Activated CD4-positive, alpha-beta T cell treated with anti-CD3 and anti-CD28 coated beads, Interleukin-2, amount 50 U/mL, for 1 hour (primary cell): ENCODE measurements around the gene PRMT5.

Experiments
- DNase-seq: peaks from one replicate; pipeline ENCODE4 v3.0.0-alpha.2; 2020

Gene PRMT5

DNA sequence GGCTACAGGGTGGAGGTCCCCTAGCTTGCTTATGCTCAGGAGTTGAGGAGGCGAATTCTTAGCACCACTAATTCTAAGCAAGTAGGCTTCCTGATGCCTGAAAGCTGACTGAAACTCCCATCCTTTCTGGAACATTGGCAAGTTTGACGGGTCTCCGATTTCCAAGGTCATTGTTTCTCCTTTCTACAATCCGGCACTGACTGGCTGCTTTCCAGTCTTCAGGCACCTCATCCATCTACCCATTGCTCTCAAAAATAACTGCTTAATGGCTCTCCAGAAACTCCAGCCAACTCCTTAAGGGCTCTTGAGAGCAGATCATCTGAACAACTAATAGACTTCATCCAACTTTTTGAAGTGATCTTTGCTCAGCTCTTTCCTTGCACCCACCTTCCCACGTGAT is 32.8 kb downstream of the PRMT5 start:
- DNase-seq, result no peak

DNA sequence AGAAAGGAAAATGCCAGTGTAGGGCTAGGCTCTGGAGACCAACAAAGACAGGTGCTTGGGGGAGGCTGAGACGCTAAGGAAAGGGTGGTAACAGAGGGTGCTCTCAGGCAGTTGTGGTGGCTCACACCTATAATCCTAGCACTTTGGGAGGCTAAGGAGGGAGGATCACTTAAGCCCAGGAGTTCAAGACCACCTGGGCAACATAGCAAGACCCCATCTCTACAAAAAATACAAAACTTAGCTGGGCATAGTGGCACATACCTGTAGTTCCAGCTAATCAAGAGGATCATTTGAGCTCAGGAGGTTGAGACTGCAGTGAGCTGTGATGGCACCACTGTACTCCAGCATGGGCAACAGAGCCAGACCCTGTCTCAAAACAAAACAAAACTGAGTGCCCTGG is 33.8 kb downstream of the PRMT5 start:
- DNase-seq, result no peak

DNA sequence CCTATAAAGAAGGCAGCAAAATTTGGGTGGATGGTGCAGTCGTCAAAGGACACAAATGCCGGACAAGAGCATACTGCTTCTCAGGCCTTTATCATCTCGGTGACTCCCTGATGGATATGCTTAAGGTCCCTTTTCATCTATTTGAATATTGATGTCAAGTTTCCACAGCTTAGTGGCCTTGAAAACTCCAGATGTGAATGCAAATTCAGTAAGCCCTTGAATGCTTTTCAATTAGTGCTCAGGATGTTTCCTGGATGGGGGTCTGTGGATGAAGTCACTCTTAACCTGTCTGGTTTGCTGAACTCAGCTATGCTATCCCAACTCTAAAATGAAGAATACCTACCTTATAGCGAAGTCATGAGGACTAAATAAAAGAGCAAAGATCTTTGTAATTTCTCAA is 35.5 kb downstream of the PRMT5 start:
- DNase-seq, result no peak

DNA sequence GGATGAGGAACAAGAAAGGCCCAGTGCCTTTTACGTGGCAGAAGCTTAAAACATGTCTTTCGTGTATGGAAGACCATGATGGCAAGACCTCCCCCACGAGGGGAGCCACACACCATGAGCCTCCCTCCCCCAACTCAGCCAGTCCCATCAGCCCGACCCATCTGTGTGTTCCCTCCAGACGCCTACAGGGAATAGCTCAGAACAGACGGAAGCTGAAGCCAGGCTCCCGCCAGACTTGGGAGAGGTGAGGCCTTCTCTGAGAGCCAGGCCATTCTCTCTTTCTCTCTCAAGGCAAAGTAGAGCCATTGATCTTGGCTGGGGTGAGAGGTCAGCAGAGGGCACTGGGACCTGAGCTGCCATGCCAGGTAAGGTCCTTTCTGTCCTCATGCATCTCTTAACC is 36.7 kb downstream of the PRMT5 start:
- no peak for DNase-seq

DNA sequence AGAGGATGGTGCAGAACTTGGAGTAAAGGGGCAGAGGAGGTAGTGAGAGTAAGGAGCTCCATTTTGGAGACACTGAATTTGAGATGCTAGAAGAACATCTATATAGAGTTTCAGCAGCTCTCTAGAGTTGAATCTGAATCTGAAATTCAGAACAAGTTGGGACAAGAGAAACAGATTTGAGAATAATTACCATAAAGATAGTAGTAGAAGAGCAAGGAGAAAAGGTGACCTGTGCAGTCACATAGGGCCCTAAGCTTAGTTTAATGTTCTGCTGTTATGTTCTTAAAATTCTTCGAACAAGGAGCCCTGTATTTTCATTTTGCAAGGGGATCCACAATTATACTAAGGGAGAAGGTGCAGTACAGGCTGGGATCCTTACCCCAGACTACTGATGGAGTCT is 38.8 kb downstream of the PRMT5 start:
- no peak for DNase-seq

DNA sequence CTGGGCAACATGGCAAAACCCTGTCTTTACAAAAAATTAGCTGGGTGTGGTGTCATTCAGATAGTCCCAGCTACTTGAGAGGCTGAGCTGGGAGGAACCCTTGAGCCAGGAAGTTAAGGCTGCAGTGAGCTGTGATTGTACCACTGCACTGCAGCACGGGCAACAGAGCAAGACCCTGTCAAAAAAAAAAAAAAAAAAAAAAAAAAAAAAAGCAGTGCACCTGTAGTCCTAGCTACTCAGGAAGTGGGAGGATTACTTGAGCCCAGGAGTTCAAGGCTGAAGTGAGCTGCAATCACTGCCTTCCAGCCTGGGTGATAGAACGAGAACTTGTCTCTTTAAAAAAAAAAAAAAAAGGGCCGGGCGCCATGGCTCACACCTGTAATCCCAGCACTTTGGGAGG is 40.5 kb downstream of the PRMT5 start:
- no peak for DNase-seq

DNA sequence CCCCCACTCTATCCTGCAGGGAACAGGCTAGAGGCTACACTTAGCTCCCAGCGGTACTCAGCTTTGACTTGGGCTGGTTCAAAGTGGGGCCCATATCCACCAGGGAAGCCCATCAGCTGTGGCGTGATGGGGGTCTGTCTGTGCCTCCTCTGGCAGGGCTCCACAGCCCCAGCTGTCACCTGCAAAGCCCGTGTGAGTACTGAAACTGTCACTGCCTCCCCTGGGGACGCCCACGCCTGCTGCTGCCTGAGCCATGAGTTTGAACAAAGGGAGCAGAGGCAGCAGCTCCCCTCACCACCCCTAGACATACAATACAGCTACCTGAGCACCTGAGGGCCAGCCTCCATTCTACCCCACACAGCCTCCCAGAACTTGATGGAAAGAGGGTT is 41.2 kb downstream of the PRMT5 start:
- DNase-seq, result peak; percentile 28

DNA sequence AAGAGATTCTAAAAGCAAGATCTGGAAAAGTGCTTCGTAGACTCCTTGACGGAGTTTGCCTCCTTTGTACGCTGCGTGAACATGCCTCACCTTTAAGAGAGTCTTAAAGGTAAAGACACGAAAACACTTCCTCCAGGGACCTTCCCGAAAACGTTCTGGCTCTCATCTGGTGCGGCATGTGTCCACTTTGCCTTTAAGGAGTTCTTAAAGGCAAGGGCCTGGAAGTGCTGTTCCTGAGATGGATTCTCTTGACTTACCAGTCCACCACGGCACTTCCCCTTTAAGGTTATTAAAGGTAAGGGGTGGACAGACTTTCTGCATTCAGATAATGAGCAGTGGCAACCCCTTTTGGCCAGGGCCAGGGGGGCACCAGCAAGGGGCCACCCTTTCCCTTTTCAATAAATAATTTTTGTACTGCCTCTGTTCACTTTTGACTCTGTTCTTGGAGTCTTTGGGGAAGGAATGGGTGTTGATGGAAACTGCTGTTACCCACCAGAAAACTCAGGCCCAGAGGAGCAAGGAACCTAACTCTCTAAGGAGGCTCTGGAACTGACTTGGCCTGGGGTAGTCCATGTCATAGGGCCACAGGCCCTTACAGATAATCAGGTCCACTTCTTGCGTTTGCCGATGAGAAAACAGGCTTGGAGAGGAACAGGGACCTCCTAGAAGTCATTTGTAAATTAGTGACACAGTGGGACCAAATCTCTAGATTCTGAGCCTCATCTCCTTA is 41.8 kb downstream of the PRMT5 start:
- peak; percentile 32 for DNase-seq

DNA sequence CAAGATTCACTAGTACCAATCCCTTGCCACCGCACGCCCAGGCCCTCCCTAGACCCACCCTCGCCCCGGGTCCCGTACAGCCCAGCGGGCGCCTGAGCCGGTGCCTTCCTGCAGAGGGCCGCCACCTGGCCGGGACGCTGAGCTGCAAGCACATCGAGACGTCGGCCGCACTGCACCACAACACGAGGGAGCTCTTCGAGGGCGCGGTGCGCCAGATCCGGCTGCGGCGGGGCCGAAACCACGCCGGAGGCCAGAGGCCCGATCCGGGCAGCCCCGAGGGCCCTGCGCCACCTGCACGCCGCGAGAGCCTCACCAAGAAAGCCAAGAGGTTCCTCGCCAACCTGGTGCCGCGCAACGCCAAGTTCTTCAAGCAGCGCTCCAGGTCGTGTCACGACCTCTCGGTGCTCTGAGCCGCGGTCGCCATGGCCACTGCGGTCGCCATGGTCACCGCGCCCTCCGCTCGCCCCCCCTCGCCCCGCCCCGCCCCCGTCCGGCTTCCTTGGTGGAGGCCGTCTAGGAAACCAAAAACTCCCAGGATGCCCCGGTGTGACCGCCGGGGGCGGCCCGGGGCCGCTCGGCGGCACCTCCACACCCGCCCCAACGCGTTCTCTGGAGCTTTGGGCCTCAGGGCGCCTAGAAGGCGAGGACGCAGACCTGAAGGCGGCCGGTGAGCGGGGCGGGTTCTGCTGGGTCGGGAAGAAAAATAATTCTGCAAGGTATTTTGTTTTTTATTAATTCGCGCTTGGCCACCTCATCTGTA is 42.5 kb downstream of the PRMT5 start:
- DNase-seq, result peak; percentile 68

DNA sequence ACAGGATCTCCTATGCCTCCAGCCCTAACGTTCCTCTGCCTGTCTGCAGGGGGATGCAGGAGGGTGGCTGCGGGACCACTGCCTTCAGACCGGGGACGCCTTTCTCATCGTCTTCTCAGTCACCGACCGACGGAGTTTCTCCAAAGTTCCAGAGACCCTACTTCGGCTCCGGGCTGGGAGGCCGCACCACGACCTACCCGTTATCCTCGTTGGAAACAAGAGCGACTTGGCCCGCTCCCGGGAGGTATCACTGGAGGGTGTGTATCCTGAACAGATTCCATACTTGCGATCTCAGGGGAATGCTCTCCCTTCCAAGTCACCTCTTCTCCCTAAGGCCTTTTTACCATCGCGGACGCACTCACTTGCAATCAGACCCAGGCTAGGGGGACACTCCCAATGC is 43.2 kb downstream of the PRMT5 start:
- no peak for DNase-seq

DNA sequence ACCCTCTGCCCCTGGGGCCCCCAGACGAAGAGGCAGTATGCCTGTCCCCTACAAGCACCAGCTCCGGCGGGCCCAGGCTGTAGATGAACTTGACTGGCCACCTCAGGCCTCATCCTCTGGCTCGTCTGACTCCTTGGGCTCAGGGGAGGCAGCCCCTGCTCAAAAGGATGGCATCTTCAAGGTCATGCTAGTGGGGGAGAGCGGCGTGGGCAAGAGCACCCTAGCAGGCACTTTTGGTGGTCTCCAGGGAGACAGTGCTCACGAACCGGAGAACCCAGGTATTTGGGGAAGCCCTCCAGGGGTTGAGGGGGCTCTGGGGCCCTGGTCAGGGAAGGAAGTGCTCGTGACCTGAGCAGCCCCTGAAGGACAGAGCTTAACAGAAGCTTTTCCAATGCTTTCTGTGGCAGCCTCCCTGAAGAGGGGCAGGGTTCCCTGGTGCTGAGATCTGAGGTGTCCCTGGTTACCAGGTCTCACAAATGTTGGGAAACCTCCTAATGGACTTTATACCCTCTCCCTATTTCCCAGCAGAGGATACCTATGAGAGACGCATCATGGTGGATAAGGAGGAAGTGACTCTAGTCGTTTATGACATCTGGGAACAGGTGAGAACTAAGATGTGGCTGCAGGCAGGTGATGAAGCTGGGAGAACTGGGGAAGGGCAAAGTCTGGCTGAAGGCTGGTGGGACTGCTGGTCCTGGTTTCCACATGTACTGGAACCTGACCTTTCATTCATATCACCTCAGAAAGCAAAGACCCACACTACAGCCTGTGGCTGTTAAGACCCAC is 44.2 kb downstream of the PRMT5 start:
- DNase-seq, result no peak

DNA sequence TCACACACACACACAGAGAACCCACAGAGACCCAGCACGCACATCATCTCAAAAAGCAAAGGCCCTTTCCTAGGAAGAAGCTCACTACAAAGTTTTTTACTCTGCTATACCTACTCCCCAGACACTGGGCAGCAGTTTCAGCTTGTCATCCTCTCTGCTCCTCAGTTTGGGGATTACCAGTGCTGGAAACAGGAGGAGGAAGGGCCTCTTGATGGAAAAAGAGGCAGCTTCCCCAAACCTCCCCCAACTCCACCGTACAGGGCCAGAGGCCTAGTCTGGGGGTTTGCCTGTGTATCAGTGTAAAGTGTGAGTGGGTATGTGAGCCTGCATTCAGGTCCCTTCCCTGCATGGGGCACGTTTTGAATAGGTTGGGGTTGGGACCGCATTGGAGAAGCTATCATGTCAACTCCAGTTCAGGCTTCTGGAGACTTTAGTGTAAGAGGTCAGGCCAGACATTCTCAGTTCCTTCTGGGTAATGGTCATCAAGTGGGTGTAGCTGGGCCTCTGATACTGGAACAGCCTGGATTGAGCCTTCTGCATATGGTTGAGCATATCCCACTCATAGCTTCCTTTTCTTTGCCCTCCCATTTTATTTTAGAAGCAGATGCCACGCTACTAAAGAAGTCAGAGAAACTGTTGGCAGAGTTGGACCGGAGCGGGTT is 45.0 kb downstream of the PRMT5 start:
- no peak for DNase-seq

DNA sequence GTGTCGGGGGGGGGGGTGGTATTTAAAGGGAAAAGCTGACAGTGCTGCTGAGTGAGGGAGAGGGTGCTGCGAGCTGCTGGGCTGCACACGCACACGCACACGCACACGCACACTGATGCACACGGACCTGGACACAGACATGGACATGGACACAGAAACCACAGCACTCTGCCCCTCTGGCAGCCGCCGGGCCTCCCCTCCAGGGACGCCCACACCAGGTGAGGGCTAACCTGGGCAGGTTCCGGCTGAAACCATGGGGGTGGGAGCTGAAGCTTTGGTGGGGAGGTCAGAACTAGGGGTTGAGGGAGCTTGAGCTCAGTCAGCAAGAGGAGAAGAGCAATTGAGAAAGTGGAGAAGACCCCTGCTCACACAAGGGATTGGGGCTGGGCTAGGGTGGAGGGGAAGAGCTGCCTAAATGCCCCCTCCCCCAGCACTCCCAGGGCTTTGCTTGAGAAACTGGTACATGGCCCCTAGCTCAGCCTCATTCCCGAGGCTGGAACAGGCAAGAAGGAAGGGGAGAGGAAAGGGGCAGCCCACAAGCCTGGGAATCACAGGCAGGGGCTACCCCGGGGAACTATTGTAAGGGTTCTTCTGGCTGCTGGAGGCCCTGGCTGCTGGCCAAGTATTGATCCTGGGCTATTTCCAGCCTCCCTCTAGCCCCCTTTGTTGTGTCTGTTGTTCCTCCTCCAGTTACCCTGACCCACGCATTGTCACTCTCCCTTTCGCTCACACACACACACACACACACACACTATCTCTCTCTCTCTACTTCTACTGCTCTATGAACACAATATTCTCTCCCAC is 45.8 kb downstream of the PRMT5 start, which contains the start of gene REM2:
REM2 (plus strand) TSS at position 50 of the 804 bp plus-strand sequence; CDS start at position 116, 66 bp downstream.
- DNase-seq, result no peak

DNA sequence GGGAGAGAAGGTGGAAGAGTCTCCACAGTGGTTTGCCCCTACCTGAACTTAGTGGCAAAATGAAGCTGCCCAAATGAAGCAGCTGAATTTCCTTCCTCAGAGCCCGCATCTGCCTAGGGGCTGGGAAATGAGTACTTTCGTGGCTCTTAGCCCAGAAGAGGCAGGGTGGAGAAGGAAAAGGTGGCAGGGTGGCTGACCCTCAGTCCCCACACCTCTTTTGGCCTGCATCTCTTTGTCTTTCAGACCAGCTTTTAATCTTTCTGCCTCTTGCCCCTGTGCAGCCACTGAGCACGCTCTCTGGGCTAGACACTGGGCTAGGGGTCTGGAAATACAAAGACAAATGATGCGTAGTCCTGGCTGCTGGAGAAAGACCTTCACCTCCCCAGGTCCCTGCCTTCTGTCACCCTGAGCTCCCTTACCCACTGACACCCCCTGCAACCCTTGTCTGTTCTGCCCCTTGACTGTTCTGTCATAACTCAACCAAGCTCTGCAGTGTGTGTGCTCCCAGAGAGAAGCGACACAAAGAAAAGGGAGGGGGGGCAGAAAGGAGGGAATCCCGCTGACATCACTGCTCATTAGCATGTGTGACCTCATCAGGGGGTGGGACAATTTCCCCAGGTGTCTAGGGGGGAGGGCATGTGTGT is 46.5 kb downstream of the PRMT5 start:
- DNase-seq, result peak; percentile 38

DNA sequence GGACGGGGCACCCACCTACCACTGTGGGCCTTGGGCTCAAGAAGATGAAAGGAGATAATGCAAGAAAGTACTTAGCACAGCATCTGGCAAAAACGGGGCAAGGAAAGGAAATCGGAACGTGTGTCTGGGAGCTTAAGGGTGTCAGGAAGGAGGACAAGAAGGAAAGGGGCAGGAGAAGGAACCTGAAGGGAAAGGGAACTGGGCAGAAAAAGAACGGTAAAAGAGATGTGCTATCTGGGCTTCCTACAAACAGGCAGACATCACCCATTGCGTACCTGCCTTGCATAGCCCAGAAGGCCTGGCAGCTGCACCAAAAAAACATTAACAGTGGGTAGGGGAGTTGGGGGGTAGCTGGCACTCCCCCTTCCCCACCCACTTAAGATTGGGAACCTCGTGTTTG is 47.1 kb downstream of the PRMT5 start:
- no peak for DNase-seq

DNA sequence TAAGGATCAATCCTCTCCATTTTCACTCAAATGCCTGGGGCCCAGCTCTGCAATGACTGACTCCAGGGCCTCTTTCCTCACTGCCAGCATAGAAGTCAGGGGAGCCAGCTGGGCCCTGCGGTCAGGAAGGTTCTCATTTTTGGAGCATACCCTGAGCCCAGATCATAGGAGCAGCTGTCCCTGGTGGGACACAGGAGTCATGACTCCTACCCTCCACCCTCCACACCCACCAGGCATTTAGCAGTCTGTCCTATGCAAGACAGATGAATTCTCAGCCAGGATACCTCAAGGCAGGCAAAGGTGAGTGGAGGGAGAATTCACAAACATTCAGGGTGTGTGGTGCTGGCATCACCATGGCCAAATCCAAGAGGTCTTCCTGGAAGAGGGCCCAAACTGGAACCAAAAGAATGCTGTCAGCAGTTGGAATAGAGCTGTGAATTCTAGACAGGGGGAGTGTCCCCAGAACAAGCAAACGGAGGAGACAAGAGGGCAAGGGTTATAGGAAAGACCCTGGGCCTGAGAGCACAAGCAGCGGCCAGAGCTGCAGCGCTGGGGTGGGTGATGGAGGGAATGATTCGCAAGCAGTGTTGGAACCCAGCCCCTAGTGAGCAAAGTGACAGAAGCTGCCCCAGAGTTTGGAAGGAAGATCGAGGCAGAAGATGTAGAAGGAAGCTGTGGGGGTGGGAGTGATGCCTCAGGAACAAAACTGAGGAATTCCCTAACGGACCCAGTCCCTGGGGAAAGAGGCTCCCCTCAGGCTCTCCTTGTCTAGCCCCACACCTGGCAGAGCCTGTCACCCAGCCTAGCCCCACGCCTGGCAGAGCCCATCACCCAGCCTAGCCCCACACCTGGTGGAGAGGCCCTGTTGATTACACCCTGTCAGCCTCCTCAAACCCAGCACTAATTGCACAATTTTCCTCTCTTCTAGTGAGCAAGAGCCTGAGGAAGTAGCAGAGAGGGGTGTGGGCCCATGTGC is 50.6 kb downstream of the PRMT5 start:
- DNase-seq, result no peak

DNA sequence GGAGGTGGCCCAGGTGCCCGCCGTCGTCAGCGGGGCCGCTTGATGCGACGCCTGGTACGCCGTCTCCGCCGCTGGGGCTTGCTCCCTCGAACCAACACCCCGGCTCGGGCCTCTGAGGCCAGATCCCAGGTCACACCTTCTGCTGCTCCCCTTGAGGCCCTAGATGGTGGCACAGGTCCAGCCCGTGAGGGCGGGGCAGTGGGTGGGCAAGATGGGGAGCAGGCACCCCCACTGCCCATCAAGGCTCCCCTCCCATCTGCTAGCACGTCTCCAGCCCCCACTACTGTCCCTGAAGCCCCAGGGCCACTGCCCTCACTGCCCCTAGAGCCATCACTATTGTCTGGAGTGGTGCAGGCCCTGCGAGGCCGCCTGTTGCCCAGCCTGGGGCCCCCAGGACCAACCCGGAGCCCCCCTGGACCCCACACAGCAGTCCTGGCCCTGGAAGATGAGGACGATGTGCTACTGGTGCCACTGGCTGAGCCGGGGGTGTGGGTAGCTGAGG is 52.1 kb downstream of the PRMT5 start:
- no peak for DNase-seq

DNA sequence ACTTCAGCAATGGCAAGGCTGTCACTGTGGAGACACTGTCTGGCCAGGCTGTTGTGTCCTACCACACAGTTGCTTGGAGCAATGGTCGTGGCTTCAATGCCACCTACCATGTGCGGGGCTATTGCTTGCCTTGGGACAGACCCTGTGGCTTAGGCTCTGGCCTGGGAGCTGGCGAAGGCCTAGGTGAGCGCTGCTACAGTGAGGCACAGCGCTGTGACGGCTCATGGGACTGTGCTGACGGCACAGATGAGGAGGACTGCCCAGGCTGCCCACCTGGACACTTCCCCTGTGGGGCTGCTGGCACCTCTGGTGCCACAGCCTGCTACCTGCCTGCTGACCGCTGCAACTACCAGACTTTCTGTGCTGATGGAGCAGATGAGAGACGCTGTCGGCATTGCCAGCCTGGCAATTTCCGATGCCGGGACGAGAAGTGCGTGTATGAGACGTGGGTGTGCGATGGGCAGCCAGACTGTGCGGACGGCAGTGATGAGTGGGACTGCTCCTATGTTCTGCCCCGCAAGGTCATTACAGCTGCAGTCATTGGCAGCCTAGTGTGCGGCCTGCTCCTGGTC is 53.3 kb downstream of the PRMT5 start:
- DNase-seq, result no peak

DNA sequence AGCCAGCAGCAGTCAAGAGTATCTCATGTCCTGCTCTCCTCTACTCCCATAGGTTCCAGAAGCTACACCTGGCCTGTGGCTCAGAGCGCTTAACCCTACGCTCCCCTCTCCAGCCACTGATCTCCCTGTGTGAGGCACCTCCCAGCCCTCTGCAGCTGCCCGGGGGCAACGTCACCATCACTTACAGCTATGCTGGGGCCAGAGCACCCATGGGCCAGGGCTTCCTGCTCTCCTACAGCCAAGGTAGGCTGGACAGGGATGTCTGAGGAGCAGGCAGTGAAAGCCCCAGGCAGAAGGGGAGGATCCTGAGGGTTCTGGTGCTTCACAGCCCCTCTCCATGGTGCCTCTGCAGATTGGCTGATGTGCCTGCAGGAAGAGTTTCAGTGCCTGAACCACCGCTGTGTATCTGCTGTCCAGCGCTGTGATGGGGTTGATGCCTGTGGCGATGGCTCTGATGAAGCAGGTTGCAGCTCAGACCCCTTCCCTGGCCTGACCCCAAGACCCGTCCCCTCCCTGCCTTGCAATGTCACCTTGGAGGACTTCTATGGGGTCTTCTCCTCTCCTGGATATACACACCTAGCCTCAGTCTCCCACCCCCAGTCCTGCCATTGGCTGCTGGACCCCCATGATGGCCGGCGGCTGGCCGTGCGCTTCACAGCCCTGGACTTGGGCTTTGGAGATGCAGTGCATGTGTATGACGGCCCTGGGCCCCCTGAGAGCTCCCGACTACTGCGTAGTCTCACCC is 54.0 kb downstream of the PRMT5 start:
- no peak for DNase-seq
